ENCODE measurements around the gene TTC12. TPM values are rescaled to one million over a fixed set of nuclear protein-coding genes. Genes with fewer than 3 reads are reported as not detected.

Gene TTC12
- total and polyA plus RNA-seq, 9 of the 15 experiments (the other 6 are each of a cell fraction or from before 2014, with no cell fraction given), result 5.1 to 19.9 (median 13.4) TPM

GRCh38 chr11:113393501-113393985 is 79.2 kb downstream of the TTC12 start:
- 2% methylated on average over 8 of the region's 8 CpGs for WGBS (ENCODE audit: insufficient coverage, low coverage, missing lambda C conversion rate)
- POLR2A ChIA-PET, result interaction anchor here (0.5 kb wide), 1 partner anchor 9 kb away, joined by 3 read pairs; no protein-coding TSS in a partner anchor
- no peaks in the 10 kb centered on the region for H3K36me3 ChIP-seq (ENCODE audit: control insufficient read depth, insufficient read depth, low read length)
- H3K27ac ChIP-seq (ENCODE audit: extremely low read depth, low read depth, low read length), result no peak overlapping the region
- FAIRE-seq (no peak), DNase-seq (ENCODE audit: extremely low read depth in 1 of 4, low spot score in 3 of 4) (no peak), ATAC-seq (no peak)
- no peak overlapping the region for H3K4me2 ChIP-seq (ENCODE audit: insufficient read depth, low read length)
- H3K9me1 ChIP-seq (ENCODE audit: control insufficient read depth, insufficient read depth, low read length), result no peaks in the 10 kb centered on the region
- TF ChIP-seq ARID1B (IDR thresholded peaks at IDR 0.05), result no peak
- no peak for TF ChIP-seq MAFG (tag; conservative IDR thresholded peaks at IDR 0.05)
- no peak for TF ChIP-seq ZNF778 (CRISPR knock-in tag; IDR thresholded peaks at IDR 0.05)
- TF ChIP-seq FOSL1 (tag; conservative IDR thresholded peaks at IDR 0.05), result no peak
- TF ChIP-seq HMBOX1 (IDR thresholded peaks at IDR 0.05), result no peak
- no peak for TF ChIP-seq MYC (IDR thresholded peaks at IDR 0.05; ENCODE audit: low read depth, low read length)
- TF ChIP-seq MYC (CRISPR knock-in tag; IDR thresholded peaks at IDR 0.05; ENCODE audit: borderline replicate concordance, low read depth), result no peak
- TF ChIP-seq ZNF707 (CRISPR knock-in tag; conservative IDR thresholded peaks at IDR 0.05), result no peak
- no peak for TF ChIP-seq MTA3 (IDR thresholded peaks at IDR 0.05; ENCODE audit: borderline replicate concordance)
- no peak for TF ChIP-seq PTRF (tag; IDR thresholded peaks at IDR 0.05)
- TF ChIP-seq MTF1 (CRISPR knock-in tag; IDR thresholded peaks at IDR 0.05; ENCODE audit: borderline replicate concordance), result no peak
- TF ChIP-seq PYGO2 (tag; IDR thresholded peaks at IDR 0.05), result no peak
- TF ChIP-seq ELK3 (CRISPR knock-in tag; IDR thresholded peaks at IDR 0.05), result no peak
- TF ChIP-seq EP400 (IDR thresholded peaks at IDR 0.05), result no peak
- TF ChIP-seq NCOA4 (IDR thresholded peaks at IDR 0.05; ENCODE audit: partially characterized antibody), result no peak
- intact Hi-C loops (cut with micrococcal nuclease) (no loop called here), in situ Hi-C loops (cut with MboI) (no loop called here)
- BruUV-seq (replicated peaks), result no TSS peak
- H3K4me1 ChIP-seq (replicated peaks in 1 of 2; ENCODE audit: control insufficient read depth in 2 of 2, insufficient read depth in 2 of 2, low read length in 2 of 2), result no peaks in the 10 kb centered on the region
- H3K4me3 ChIP-seq, result no peak overlapping the region
- H3K27me3 ChIP-seq (ENCODE audit: control insufficient read depth in 2 of 2, insufficient read depth in 2 of 2, low read length in 2 of 2), result peaks cover 8 to 39% of the 10 kb centered on the region in 2 experiments; a peak in 4 of 5 replicates
- 0 out of 2 replicates have a peak, but pooled peaks cover 2% of the 10 kb centered on the region for H4K20me1 ChIP-seq (replicated peaks; ENCODE audit: control insufficient read depth, insufficient read depth, low read length)
- CTCF ChIA-PET (ENCODE audit: low intra/inter-chr PET ratio), result no interaction called here
- no peaks in the 10 kb centered on the region for H3K9me3 ChIP-seq (replicated peaks; ENCODE audit: control insufficient read depth, insufficient read depth, low read depth, low read length)
- H2AFZ ChIP-seq (ENCODE audit: low read depth, low read length), result no peak overlapping the region
- H3K9ac ChIP-seq (ENCODE audit: insufficient read depth in 1 of 2, low read depth in 2 of 2, low read length in 2 of 2), result no peak overlapping the region
- H3K79me2 ChIP-seq (ENCODE audit: control insufficient read depth, insufficient read depth, low read length), result no peaks in the 10 kb centered on the region
